ENCODE measurements around the gene PSG7.
"Not testable (repeated sequence)": the region's sequence is repeated elsewhere in the genome, so short reads cannot be mapped to it uniquely, and the experiment has no call there.

PSG7 gene

DNA sequence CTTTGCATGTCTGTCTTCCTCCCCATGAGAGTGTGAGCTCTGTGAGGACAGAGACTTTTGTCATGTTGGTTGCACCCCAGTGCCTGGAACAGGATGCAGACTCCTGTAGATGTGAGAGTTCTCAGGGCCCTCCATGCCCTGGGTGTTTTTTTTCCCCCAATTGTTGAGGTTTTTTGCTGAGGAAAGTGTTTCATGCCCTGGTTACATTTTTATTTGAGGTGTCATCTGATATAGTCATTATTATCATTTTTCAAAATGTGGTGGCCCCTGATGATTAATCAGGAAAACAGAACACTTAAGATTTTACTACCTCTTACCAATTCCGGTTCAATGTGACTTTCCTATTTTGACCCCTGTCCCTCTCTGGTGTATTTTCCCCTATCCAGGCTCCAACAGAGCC is 20.1 kb downstream of the PSG7 start:
- DNase-seq (ENCODE audit: low read depth in 2 of 2) = not testable (repeated sequence)

DNA sequence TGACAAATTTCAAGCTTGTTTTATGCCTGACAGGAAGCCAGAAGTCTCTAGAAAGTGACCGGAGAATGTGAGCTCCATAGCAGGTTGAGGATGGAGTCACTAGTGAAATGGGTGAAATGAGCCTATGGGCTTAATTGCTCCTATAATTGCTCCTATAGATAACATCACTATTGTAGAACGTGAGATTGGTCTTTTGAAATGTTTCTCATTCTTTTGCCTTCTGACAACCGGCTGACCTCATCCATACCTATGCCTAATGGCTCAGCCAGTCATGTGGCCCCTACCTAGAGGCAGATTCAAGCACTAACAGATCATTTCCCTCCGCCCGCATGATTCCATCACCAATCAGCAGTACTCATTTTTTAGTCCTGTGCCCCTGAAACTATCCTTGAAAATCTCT is 23.5 kb downstream of the PSG7 start:
- not testable (repeated sequence) for DNase-seq (ENCODE audit: low read depth in 2 of 2)

DNA sequence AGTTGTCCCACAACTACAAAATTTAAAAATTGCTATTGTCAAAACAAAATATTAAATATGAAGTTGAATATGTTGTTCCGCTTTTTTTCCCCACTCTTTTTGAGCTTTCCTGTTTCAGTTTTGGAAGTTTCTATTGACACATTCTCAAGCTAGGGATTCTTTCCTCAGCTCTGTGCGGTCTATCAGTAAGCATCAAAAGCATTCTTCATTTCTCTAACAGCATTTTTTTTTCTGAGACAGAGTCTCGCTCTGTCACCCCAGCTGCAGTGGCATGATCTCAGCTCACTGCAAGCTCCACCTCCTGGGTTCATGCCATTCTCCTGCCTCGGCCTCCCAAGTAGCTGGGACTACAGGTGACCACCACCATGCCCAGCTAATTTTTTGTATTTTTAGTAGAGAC is 24.1 kb downstream of the PSG7 start:
- not testable (repeated sequence) for DNase-seq (ENCODE audit: low read depth in 2 of 2)

DNA sequence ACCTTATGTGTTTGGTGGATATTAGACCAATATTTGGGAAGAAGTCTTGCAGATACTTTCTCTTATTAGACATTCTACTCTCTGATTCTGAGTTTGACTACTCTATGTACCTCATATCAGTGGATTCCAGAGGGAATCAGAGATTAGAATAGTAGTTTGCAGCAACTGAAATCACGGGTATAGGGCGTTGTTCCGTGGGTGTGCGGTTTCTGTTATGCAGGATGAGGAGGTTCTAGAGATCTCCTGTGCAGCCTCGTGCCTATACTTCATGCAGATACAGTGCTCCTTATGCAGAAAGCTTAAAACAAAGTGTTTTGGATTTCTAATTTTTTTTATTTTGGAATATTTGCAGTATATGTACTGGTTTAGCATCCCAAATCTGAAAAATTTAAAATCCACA is 25.3 kb downstream of the PSG7 start:
- DNase-seq (ENCODE audit: low read depth in 2 of 2) = not testable (repeated sequence)

DNA sequence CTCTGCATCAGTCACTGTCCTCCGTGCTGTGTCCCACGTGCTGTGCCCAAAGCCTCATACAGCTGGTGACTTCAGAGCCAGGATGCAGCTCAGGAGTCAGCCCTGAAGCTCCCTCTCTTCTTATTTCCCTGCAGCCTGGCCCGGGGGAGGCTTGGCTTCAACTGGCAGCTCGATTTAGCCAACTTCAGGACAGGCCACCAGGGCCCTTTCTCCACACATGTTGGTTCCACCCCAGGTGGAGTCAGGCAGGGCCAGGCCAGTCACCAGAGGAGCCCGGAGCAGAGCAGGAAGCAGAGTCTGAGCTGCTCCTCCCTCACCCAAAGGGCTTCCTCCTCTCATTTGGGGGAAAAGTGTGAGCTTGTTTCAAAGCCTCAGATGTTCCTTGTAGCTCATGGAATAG is 30.8 kb downstream of the PSG7 start:
- not testable (repeated sequence) for DNase-seq (ENCODE audit: low read depth in 2 of 2)

DNA sequence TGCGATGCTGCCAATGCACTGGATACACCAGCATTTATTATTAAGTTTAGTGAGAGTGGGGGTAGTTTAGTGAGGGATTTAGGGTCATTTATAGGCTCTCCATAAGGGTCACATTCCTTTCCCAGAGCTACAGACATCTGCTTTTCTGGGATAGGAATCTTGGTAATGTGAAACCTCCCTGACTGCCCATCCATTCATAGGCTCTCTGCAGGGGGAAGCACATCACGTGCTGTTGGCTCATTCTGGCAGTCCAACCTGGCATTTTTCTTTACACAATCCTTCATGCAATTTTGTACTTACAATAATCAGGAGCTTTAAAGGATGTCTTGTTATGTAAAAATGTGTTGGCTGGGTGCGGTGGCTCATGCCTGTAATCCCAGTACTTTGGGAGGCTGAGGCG is 36.4 kb downstream of the PSG7 start:
- not testable (repeated sequence) for DNase-seq (ENCODE audit: low read depth in 2 of 2)

DNA sequence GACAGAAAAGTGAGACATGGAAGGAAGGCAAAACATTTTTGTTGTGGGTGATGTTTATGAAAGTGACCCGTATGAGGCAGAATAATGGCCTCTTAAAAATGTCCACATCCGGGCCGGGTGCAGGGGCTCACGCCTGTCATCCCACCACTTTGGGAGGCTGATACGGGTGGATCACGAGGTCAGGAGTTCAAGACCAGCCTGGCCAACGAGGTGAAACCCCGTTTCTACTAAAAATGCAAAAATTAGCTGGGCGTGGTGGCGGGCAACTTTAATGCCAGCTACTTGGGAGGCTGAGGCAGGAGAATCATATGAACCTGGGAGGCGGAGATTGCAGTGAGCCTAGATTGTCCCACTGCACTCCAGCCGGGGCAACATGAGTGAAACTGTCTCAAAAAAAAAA is 37.3 kb downstream of the PSG7 start:
- not testable (repeated sequence) for DNase-seq (ENCODE audit: low read depth in 2 of 2)

DNA sequence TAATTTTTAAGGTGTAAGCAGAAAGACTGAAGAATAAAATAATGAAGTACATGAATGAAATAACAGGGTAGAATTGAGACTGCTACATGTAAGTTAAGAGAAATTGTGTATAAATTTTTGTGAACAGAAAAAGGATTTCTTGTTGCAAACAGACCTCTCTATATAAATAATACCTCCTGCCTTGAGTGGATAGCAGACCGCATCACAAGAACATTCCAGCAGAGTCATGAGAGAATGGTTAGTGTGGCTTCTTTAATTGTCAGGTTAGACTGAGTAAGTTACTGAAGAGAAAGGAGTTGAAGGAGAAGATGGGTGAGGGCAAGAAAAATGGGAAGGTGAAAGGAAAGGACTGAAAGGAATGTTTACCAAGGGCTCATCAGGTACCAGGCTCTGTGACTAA is 37.9 kb downstream of the PSG7 start:
- DNase-seq (ENCODE audit: low read depth in 2 of 2) = not testable (repeated sequence)

DNA sequence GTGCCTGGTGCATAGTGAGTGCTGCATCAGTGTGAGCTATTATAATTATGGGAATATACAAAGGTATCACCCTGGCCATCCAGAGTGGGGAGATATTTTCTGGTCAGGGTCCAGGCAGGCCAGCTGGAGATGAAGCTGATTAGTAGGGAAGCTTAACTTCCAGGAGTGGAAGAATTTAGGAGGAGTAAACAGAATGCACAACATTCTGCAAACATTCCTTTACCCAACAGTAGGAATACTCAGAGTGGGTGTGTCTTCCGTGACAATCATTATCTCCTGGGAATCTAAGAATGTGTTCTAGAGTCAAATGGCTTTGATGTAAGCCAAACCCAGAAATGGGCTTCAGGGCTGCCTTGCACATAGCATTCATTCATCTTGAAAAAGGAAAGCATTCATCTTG is 38.4 kb downstream of the PSG7 start:
- not testable (repeated sequence) for DNase-seq (ENCODE audit: low read depth in 2 of 2)

DNA sequence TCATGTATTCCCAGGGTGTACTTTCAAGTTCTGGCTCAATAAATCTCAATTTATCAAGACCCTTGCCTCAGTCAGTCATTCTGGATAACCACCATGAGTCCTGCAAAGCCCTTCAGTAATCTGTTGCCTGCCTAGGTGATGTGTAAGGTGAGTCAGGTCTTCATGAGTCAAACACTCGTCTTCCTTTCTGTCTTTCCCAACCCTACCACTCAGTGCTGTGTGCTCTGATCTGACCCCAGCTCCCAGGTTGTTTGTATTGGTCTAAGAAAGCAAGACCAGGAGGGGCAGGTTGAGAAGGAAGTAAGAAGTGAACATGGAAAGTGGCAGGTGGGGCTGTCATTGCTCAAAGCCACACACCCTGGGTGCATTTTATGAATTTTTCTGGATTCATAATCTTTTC is 39.3 kb downstream of the PSG7 start:
- DNase-seq (ENCODE audit: low read depth in 2 of 2) = not testable (repeated sequence)

DNA sequence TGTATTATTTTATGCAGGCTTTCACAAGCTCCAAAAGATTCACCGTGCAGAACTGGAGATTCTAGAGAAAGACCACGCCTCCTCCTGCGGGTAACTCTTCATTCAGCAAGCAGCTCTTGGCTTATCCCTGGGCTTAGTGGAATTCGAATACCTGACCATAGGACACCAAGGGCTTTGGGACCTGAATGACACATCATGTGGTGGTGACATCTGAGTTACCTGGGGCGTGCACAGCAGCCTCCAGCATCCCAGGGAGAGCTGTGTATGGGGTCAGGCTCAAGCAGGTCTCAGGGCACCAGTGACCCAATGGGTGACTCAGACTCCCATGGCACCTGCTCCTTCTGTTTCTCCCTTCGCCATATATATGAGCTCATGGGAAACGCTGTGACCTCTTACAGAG is 46.6 kb downstream of the PSG7 start:
- not testable (repeated sequence) for DNase-seq (ENCODE audit: low read depth in 2 of 2)

DNA sequence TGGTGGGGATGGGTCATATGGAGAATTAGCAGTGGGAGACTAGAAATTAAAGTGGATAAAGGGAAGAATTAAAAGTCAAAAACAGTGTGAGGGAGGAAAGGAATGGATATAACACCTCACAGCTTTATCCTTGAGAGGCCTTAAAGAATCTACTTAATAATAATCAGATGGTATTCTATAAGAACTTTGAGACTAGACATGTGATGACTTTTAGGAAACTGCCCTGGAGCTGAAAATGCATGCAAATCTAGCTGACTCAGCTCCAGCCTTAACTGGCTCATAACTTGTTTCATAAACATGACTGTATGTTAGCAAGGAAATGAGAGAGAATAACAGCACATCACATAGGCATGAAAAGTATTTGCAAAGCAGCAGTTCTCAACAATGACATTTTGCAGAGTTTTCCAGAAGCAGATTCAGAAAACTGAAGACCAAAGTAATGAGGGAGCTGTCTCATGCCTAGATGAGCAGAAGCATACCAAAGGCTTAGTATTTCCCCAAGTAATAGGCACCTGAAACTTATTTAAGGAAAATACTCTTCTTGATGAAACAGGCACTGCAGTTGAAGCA is 49.0 kb downstream of the PSG7 start:
- DNase-seq (ENCODE audit: low read depth in 2 of 2) = not testable (repeated sequence)

DNA sequence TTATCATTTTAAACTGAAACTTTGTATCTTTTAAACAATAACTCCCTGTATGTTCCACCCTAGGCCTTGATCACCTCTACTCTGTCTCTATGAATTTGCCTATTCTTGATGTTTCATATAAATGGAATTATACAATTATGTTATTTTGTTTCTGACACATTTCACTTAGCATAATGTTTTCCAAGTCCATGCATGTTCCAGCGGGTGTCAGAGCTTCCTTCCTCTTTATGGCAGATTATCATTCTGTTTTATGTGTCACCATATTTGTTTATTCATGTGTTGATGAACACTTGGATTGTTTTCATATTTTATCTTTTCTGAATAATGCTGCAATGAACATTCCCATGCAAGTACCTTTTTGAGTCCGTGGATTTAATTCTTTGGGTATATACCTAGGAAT is 54.3 kb downstream of the PSG7 start:
- not testable (repeated sequence) for DNase-seq (ENCODE audit: low read depth in 2 of 2)

DNA sequence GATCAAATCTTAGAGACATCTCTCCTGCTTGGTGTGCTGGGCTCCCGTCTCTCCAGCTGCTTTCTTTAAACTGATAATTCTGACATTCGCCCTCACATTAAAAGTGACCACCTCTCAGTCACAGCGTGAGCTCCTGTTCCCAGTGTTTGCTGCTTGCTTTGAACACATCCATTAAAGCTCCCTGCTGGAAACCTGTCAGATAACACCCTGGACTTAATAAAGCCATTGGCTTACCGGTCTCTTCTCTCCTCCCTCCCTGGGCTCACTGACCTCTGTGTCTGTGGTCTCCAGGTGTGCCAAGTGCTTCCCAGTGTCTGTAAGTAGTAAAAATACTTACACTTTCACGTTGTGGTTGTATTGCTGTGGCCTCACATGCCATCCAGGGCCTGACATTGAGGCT is 55.0 kb downstream of the PSG7 start:
- not testable (repeated sequence) for DNase-seq (ENCODE audit: low read depth in 2 of 2)

DNA sequence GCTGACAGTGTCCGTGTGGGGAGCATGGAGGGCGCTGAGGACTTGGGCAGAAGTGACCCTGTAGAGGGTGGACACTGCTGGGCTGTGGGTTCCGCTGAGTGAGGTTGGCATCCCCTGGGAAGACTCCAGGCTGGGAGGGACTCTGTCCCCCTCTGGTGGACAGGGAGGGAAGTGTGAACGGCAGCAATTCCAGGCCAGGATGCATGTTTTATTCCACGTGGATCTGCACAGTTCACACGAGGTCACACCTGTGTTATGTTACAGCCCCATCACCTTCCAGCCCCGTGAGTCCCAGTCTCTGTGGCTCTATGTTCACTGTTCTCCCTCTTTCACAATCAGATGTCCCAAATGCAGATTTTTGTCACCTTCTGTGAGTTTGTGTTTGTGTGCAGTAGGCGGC is 55.7 kb downstream of the PSG7 start:
- not testable (repeated sequence) for DNase-seq (ENCODE audit: low read depth in 2 of 2)

DNA sequence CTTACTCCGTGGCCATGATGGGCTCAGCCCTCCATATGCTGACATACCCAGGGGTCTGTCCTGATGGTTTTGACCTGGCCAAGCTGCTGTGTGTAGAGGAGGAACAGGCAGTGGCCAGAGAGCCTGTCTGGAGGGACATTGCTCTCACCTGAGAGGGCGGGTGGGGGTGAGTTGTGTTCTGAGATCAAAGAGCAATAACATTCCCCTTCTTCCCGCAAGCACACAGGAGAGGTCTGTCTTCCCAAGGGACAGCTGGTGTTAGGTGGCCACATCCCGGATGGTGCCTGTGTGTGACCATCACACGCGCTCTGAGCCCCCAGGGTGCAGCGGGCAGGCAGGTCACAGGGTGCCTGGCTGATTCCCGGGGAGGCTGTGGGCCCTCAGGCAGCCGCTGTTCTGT is 56.4 kb downstream of the PSG7 start:
- DNase-seq (ENCODE audit: low read depth in 2 of 2) = not testable (repeated sequence)

DNA sequence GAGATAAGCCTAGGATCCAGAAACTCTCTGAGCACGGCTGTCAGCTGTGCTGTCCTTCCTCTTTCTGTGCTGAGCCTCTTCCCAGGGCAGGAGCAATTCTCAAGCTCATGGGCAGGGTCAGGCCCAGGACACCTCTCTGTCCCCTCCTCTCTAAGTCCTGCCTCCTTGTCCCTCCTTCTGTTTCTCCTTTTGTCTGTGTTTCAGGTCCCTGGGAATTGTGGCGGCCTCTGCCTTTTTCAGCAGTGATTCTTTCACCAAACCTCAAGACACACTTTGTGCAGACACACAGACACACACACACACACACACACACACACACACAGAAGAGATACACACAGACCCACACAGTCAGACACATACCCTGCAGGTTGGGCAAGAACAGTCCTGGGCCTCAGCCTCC is 57.4 kb downstream of the PSG7 start, which contains the start of gene PSG1:
Gene PSG1 (minus strand): TSS at position 101 of the 400 bp plus-strand sequence. CDS start 132 bp downstream, outside the sequence.
- no peak for DNase-seq (ENCODE audit: low read depth in 2 of 2)

DNA sequence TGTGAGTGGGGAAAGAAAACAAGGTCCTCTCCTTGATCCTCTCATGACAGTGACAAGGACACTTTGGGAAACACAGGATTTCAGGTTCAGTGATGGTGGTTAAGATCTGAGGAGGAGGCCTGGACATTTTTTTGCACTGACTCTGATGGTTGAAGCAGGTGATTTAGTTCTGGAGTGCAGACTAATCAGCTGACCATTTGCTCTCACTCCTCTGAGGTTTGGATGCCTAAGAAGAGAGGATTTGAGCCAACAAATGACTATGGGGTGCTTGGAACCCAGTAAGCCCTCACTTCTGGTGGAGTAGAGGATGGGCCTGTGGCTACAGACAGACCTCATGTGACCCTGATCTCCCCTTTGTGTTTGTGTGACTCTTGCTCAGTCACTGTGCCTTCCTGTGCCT is 60.4 kb downstream of the PSG7 start:
- not testable (repeated sequence) for DNase-seq (ENCODE audit: low read depth in 2 of 2)

DNA sequence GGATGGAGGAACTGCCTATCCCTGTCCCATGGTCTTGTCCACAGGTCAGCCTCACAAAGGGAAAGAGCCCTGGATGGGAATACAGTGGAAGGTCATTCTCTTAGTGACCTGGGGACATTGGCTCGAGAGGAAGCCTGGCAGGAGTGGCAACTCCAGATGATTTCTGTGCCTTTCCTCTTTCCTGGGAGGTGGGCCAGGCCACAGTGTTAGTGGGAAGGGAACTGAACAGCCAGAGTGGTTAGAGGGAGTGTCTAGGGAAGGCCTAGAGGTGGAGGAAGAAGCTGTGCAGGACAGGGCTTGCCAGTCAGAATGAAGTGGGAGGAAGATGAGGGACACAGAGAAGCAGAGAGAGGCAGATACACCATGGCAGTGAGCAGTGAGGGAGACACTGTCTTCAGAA is 61.1 kb downstream of the PSG7 start:
- not testable (repeated sequence) for DNase-seq (ENCODE audit: low read depth in 2 of 2)

DNA sequence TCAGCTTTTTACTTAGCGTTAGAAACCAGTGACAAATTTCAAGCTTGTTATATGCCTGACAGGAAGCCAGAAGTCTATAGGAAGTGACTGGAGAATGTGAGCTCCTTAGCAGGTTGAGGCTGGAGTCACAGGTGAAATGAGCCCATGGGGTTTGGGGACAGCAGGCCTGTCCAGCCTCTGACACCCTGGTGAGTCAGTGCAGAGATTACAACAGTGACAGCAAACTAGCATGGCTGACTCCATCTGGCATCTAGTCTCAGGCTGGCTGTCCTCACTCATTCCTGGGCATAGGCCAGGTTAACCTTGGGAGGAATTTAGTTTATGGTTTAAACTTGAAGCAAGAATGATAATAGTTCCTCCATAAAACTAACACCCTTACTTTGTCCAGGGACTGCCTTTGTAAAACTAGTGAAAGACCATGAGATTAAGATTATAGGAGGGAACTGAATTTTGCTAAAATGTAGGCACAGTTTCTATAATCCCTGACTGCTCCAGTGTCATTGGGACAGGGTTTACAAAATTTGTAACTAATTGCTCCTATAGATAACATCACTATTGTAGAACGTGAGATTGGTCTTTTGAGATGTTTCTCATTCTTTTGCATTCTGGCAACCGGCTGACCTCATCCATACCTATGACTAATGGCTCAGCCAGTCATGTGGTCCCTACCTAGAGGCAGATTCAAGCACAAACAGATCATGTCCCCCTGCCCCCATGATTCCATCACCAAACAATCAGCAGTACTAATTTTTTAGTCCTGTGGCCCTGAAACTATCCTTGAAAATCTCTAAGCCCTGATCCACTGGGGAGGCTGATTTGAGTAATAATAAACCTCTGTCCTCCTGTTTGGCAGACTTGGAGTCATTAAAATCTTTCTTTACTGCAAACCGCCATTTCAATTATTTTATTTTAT is 61.9 kb downstream of the PSG7 start:
- not testable (repeated sequence) for DNase-seq (ENCODE audit: low read depth in 2 of 2)

DNA sequence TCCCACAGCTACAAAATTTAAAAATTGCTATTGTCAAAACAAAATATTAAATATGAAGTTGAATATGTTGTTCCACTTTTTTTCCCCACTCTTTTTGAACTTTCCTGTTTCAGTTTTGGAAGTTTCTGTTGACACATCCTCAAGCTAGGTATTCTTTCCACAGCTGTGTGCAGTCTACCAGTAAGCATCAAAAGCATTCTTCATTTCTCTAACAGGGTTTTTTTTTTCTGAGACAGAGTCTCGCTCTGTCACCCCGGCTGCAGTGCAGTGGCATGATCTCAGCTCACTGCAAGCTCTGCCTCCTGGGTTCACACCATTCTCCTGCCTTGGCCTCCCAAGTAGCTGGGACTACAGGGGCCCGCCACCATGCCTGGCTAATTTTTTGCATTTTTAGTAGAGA is 62.9 kb downstream of the PSG7 start:
- not testable (repeated sequence) for DNase-seq (ENCODE audit: low read depth in 2 of 2)
